HG02884 (cell line): ENCODE data around the gene GTF2H2C_2.
A peak's percentile ranks its signal among the peaks of the same experiment; 100 is the strongest.
"Not testable (repeated sequence)": the region's sequence is repeated elsewhere in the genome, so short reads cannot be mapped to it uniquely, and the experiment has no call there.

Source experiments
- ATAC-seq: cut with Tn5 transposase; IDR thresholded peaks from one replicate; pipeline ENCODE4 v1.9.1; 2021; ENCODE audit warnings: mild to moderate bottlenecking, moderate library complexity; ENCODE audit not compliant: unreplicated experiment

The GTF2H2C_2 gene

DNA sequence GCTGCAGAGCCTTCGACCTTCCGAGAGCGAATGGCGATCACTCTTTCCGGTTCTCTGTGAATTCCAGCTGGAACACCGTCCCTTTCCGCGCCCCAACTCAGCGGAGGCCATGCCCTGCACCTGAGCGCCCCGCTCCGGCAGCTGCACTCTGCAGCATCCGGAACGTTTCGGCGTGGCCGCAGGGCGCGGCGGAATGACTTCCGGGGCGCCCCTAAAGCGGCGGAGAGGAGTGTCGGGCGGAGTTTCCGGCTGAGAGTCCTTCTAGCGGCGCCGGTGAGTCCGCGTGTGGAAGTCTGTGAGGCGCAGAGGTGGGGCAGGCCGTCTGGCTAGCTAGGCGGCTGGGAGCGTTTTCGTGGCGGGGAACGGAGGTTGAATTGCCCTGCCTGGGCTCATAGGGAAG lies at the start of gene GTF2H2C_2:
Gene GTF2H2C_2 (plus strand): TSS at position 252 of the 400 bp plus-strand sequence.
- peak; percentile 98 for ATAC-seq

DNA sequence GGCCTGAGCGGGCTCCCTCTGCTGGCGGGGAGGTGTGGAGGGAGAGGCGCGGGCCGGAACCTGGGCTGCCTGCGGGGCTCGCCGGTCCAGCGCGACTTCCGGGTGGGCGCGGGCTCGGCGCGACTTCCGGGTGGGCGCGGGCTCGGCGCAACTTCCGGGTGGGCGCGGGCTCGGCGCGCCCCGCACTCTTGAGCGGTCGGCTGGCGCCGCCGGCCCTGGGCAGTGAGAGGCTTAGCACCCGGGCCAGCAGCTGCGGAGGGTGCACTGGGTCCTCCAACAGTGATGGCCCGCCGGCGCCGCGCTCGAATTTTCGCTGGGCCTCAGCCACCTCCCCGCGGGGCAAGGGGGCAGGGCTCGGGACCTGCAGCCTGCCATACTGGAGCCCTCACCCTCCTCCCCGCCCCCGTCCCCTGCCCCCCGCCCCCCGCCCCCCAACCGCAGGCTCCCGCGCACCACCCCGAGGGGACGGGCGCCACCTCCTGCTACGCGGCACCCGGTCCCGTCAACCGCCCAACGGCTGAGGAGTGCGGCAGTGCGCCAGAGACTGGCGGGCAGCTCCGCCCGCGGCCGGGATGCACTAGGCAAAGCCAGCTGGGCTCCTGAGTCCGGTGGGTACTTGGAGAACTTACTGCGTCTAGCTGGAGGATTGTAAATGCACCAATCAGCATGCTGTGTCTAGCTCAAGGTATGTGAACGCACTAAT lies 14.0 kb upstream of the GTF2H2C_2 start:
- not testable (repeated sequence) for ATAC-seq

DNA sequence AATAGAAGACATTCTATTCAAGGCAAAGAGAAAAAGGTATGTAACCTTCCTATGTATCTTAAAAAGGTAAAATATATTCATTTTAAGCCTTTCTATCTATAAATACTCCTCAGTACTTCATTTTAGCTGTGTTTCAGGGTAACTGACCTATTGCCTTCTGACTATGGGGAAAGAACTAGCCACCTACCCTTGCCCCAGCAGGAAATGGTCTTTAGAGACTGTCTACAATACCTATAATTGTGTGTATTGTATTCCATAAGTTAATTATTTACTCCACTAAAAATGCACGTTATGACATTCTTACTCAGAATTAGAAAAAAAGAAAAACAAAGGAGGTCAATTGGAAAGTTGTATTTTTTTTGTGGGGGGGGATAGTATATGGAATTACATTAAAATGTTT lies 6.2 kb downstream of the GTF2H2C_2 start:
- not testable (repeated sequence) for ATAC-seq

DNA sequence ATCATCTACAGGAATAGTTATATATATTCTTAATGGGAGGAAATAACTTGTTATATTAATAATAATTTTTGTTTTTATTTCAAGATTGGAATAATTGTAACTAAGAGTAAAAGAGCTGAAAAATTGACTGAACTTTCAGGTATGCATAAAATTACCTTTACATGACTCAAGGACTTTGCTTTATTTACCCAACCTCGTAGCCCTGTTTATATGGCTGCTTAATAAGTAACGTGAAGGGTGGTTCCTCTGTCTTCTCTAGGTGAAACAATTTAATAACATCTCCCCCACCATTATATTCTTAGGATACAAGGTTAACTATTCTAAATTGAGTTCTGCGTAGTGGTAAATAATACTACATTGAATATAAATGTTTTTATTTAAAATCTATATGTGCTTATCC lies 8.0 kb downstream of the GTF2H2C_2 start:
- ATAC-seq: not testable (repeated sequence)

DNA sequence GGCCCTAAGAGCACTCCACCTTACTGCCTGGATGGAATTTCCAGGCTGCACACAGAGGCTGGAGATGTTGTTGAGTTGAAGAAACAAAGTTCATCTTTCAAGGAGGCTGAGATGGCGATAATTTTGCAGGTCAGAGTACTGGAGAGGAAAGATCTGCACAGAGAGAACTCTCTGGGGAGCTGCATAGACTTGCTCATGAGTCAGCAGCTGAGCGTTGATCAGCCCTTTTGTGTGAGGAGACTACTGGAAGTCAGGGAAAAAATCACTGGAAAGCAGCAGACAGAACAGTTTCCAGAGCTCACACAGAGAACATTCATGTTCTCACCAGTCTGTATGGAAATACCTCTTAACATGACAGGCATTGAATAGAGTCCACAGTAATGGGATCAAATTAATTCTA lies 23.4 kb downstream of the GTF2H2C_2 start:
- ATAC-seq: not testable (repeated sequence)

DNA sequence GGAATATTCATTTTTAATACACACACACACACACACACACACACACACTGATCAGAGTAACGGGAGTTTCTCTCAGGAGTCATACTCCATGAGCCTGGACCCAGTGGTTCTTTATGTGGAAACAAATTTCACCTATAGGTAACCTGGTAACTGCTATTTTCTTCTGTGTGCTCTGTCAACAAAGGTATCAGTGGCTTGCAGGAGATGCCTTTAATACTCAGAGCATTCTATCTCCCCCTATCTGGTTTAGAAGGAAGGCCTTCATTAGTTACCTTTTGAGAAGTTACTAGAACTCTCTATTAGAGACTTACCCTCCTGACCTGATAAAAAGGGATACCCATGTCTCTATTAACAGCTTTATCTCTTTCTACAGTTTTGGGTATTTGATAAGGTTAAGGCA lies 34.4 kb downstream of the GTF2H2C_2 start:
- ATAC-seq: not testable (repeated sequence)

DNA sequence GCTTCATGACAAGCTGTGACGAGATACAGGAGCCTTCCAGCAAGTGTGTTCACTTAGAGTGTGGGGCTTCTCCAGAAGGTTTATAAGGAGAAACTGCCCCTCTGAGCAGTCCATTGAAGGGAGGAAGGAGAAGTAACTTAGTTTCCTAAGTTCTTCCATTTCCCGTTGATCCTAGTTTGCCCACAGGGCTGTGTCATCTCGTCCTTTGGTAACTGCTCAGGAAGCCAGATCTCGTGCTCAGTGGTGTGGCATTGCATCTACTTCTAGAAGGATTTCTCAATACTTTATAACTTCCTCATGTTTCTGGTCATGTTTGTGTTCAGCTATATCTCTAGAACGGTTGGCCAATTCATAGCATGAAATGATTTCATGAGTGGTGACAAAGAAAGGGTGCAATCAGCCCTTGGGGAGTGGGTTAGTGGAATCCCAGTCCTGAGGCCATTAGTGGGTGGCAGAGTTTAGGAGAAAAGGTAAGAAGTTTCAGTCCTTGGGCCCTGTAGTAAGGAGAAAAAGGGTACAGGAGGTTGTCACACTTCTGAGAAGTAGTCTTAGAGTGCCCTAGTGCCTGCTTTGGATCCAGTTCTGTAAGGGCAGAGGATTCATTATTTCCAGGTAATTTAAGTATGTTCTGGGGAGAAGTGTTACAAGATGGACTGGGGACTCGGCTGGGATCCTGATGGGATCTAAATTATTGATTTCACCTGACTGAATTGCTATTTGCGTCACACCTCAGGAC lies 36.2 kb downstream of the GTF2H2C_2 start:
- not testable (repeated sequence) for ATAC-seq

DNA sequence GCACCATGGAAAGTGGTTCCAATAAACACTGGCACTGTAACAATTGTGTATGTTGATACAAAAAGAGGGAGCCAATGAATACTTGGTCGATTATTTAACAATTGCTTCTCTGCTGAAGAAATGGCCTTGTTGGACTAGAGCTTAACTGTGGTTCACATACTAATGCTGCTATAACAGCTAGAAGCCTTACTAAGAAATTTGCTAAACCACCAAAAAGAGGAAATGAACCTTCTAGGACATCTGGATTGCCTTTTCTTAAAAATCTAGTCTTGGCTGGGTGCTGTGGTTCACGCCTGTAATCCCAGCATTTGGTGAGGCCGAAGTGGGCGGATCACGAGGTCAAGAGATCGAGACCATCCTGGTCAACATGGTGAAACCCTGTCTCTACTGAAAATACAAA lies 41.9 kb downstream of the GTF2H2C_2 start:
- ATAC-seq: peak; percentile 93

DNA sequence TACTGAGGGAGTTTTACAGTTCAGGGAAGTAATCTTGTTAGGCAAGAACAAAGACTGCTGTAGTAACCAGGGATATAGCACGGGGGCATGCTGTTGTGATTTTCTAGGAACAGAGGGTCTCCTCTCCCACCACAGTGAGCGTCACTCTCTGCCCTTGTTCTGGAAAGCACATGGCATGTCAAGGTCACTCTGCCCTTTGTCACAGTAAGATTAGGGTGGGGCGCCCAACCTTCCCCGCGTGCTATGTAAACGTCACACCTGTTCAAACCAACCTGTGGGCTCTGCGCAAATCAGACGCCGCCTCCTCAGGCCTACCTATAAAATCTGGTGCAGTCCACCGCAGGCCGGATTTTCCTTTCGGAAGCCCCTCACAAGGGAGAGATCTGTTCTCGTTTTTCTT lies 44.0 kb downstream of the GTF2H2C_2 start:
- ATAC-seq: not testable (repeated sequence)

DNA sequence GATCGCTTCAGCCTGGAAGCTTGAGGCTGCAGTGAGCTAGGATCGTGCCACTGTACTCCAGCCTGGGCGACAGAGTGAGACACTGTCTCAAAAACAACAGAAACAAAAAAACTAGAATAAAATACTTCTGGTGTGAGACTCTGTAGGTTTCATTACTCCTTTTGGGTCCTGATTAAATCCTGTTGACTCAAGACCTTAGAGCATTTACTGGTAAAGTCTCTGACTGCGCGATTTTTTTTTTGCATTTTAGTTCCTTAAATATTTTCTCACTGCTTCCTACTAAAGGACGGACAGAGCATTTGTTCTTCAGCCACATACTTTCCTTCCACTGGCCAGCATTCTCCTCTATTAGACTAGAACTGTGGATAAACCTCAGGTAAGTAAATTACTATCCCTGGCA lies 46.8 kb downstream of the GTF2H2C_2 start:
- not testable (repeated sequence) for ATAC-seq

DNA sequence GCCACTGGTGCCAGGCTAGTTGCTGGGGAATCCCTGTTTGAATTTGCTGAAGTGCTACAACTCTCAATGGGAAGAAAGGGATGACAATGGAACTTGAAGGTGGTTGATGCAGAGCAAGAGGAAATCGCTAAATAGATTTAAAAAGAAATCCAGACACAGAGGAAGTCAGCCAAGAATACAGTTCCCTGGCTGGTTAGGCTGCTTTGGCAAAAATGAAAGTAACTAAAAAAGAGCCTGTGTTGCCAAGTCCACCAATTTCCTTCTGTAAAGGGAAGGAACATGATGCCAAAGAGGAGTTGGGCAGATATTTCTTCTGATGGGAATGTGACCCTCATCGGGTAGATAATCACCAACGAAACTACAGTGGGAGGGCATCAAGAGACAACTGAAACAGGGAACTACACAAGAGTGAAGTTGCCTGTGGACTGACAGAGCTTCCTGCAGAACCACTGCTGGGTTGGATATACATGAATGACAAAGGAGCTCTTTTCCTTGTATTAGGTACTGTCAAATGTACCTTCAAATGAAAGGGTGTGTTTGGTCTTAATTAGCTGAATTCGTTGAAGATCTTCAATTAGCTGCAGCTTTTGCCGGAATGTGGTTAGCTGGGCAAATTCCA lies 49.0 kb downstream of the GTF2H2C_2 start:
- ATAC-seq: not testable (repeated sequence)

DNA sequence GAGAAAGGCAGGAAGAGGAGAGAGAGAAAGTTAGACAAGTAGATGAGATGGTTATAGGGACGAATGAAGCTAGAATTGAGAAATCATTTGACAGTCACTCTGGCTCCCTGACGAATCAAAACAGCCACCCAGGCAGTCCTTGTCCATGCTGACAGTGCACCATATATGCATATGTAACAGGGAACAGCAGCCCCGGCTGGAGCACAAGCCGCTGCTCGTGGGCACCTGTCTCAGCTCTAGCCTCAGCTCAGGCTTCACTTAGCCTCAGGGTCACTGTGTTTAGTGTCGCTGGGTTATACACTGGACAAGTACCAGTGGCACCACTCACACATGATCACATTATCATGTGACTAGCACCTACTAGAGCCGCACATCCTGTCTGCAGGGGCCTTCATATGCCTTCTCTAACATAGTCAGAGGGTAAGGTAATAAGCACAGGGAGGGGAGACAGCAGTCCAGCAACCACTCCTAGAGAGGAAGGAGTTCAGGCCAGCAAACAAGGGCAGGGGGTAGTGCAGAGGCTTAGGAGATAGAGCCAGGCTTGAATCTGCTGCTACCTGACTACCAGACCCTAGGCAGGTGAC lies 54.9 kb downstream of the GTF2H2C_2 start:
- ATAC-seq: not testable (repeated sequence)
